Esophagus muscularis mucosa (tissue), 4 donors: ENCODE results near the gene HPRT1. TPM values are rescaled to one million over a fixed set of nuclear protein-coding genes. Genes with fewer than 3 reads are reported as not detected.
A peak's percentile ranks its signal among the peaks of the same experiment; 100 is the strongest.

Experiments used
- DNase-seq: peaks from one replicate; pipeline ENCODE4 v3.0.0-alpha.2; 2017; ENCODE audit errors: extremely low spot score
- H3K27ac ChIP-seq, 4 donors: fragments of 200-600 bp; sonication (generic); replicated peaks in 1 of 4; 1 replicate in 3 of 4; 2 replicates in 1 of 4; pipeline ENCODE4 v1.5.1; 2016 to 2019; ENCODE audit warnings: mild to moderate bottlenecking in 1 of 4
- H3K27me3 ChIP-seq, 4 donors: fragments of 200-600 bp; sonication (generic); one replicate each; pipeline versions ENCODE4 v1.5.1 to v1.6.0; 2016 to 2019
- H3K36me3 ChIP-seq, 4 donors: fragments of 200-600 bp; sonication (generic); one replicate each; pipeline ENCODE4 v1.5.1; 2016 to 2019
- H3K4me1 ChIP-seq, 4 donors: fragments of 200-600 bp; sonication (generic); one replicate each; pipeline ENCODE4 v1.5.1; 2016 to 2019
- H3K4me3 ChIP-seq, 4 donors: fragments of 200-600 bp; sonication (generic); 1 replicate in 2 of 4; 2 replicates in 2 of 4; pipeline ENCODE4 v1.5.1; 2016 to 2019; ENCODE audit warnings: mild to moderate bottlenecking in 4 of 4, moderate library complexity in 1 of 4
- H3K9me3 ChIP-seq, 4 donors: fragments of 200-600 bp; sonication (generic); 1 replicate in 3 of 4; 2 replicates in 1 of 4; pipeline ENCODE4 v1.5.1; 2016 to 2019
- EP300 ChIP-seq: sonication (generic); formaldehyde crosslinking; IDR thresholded peaks from one replicate; pipeline ENCODE4 v1.6.1; 2017; ENCODE audit warnings: antibody characterized with exemption
- POLR2A ChIP-seq: fragments of 450-650 bp; IDR thresholded peaks from one replicate; pipeline ENCODE4 v1.6.1; 2017; ENCODE audit warnings: antibody characterized with exemption, moderate library complexity, mild to moderate bottlenecking, low read depth
- POLR2AphosphoS5 ChIP-seq, 2 donors: sonication (generic); formaldehyde crosslinking; IDR thresholded peaks; one replicate each; pipeline ENCODE4 v1.6.1; 2017; ENCODE audit warnings: antibody characterized with exemption in 2 of 2
- WGBS: methylation state at CpG from one replicate; pipeline ENCODE4 v1.1.5; 2018; 5-methylcytosine and 5-hydroxymethylcytosine counted together
- intact Hi-C: fragments of 100-400 bp; cut with DNase I; formaldehyde crosslinking; loops from one replicate; pipeline ENCODE4 v1.15.1; 2023
- total RNA-seq, 4 donors: library from RNA; depleted of rRNA; stranded (reverse); fragments of >200 nt; gene quantifications; one replicate each; pipeline versions ENCODE4 v1.1.0 to v1.2.1, GENCODE V29; 2016
- TF ChIP-seq, protein P1 (sequence below), 3 experiments: fragments of 200-600 bp in 2 of 3; fragments of 450-650 bp in 1 of 3; sonication (generic) in 2 of 3; IDR thresholded peaks; one replicate each; pipeline ENCODE4 v1.5.1; 2017 to 2019; ENCODE audit warnings: antibody characterized with exemption in 3 of 3, mild to moderate bottlenecking in 2 of 3, moderate library complexity in 1 of 3

Gene HPRT1
- total RNA-seq, 4 donors from 2014 or later, result 5.8 to 10.8 (median 9.2) TPM

DNA sequence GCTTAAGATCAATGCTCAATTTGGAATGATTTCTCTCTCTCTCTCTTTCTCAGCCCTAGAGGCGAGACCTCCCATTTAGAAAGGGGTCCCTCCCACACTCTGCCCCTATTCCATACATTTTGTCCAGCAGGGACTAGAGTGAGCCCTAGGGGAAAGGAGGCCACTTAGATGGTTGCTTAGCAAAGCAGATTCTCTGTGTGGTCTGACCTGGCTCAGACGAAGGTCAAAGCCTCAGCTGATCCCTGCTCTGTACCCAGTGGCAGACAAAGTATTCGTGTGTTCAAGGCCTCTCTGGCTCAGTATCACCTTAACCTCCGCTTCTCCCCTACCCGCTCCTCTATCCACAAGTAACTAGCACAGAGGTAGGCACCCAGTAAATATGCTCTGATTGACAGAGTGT lies 78.4 kb downstream of the HPRT1 start:
- no peaks in the 10 kb centered on the region for H3K9me3 ChIP-seq
- peaks cover 0 to 7% (median 0%) of the 10 kb centered on the region in 4 donors for H3K4me1 ChIP-seq
- no peaks in the 10 kb centered on the region for H3K27me3 ChIP-seq
- H3K4me3 ChIP-seq, result no peak overlapping the region
- intact Hi-C loops, result no loop called here
- no peaks in the 10 kb centered on the region for H3K36me3 ChIP-seq
- H3K27ac ChIP-seq, result no peak overlapping the region
- TF ChIP-seq, protein P1, sequence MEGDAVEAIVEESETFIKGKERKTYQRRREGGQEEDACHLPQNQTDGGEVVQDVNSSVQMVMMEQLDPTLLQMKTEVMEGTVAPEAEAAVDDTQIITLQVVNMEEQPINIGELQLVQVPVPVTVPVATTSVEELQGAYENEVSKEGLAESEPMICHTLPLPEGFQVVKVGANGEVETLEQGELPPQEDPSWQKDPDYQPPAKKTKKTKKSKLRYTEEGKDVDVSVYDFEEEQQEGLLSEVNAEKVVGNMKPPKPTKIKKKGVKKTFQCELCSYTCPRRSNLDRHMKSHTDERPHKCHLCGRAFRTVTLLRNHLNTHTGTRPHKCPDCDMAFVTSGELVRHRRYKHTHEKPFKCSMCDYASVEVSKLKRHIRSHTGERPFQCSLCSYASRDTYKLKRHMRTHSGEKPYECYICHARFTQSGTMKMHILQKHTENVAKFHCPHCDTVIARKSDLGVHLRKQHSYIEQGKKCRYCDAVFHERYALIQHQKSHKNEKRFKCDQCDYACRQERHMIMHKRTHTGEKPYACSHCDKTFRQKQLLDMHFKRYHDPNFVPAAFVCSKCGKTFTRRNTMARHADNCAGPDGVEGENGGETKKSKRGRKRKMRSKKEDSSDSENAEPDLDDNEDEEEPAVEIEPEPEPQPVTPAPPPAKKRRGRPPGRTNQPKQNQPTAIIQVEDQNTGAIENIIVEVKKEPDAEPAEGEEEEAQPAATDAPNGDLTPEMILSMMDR (IDR thresholded peaks at IDR 0.05), result no peak
- TF ChIP-seq POLR2A (no peak), POLR2AphosphoS5 (IDR thresholded peaks at IDR 0.05) (no peak), EP300 (no peak)
- DNase-seq, result no peak
- WGBS, result 68% methylated on average over 5 of the region's 5 CpGs

DNA sequence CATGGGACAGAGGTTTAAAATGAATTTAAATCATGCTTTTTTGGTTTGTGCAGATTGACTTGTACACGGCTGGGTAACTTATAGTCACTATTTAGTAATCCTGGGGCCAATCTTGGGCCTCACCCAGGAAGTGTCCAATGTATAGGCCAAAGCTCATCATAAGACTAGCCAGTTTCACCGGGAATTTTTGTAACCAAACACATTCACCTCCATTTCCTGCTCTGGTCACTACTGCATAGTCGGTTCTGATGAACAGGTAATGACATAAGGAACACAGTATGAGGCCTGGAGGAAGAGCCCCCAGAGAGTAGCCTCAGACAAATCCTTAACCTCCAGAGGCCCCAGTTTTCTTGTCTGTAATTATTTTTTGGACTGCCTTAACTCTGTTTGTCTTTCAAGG lies 81.9 kb downstream of the HPRT1 start:
- TF ChIP-seq POLR2AphosphoS5 (IDR thresholded peaks at IDR 0.05) (no peak), POLR2A (no peak), EP300 (no peak)
- TF ChIP-seq, protein P1 (IDR thresholded peaks at IDR 0.05), result no peak

DNA sequence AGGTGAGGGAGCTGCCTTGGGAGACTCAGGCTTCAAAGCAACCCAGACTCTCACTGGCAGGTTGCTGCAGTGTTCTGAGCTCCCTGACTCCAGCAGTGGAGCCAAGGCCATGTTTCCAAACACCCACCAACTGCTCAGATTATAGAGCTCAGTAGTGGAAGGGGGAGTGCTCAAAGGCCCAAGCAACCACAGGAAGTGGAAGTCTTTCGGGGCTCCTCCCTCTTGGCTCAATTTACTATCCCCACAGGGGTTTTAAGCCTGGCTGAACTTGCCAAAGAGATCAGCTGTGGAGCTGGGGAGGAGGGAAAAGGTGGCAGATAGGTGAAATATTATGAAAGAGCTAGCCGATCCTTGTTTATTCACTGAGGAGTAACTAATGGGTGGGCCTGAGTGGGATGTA lies 82.5 kb downstream of the HPRT1 start:
- no peak overlapping the region for H3K27ac ChIP-seq
- peaks cover 0 to 29% (median 0%) of the 10 kb centered on the region in 4 donors for H3K27me3 ChIP-seq
- TF ChIP-seq POLR2A (no peak), POLR2AphosphoS5 (IDR thresholded peaks at IDR 0.05) (no peak), EP300 (no peak)
- TF ChIP-seq, protein P1 (IDR thresholded peaks at IDR 0.05), result no peak
- WGBS, result 60% methylated on average over 2 of the region's 2 CpGs
- intact Hi-C loops, result no loop called here
- no peaks in the 10 kb centered on the region for H3K9me3 ChIP-seq
- DNase-seq, result no peak
- H3K36me3 ChIP-seq, result no peaks in the 10 kb centered on the region
- peaks cover 7 to 11% (median 9%) of the 10 kb centered on the region in 4 donors for H3K4me1 ChIP-seq
- no peak overlapping the region for H3K4me3 ChIP-seq

More for the DNA sequence above, 81.9 kb downstream of the HPRT1 start:
- Histone ChIP-seq H3K27me3 (peaks cover 0 to 27% (median 0%) of the 10 kb centered on the region in 4 donors), H3K9me3 (no peaks in the 10 kb centered on the region), H3K36me3 (no peaks in the 10 kb centered on the region), H3K4me1 (peaks cover 7 to 11% (median 9%) of the 10 kb centered on the region in 4 donors), H3K4me3 (no peak overlapping the region), H3K27ac (no peak overlapping the region)
- DNase-seq, result no peak
- intact Hi-C loops, result no loop called here
- WGBS, result 62% methylated on average over 3 of the region's 3 CpGs

DNA sequence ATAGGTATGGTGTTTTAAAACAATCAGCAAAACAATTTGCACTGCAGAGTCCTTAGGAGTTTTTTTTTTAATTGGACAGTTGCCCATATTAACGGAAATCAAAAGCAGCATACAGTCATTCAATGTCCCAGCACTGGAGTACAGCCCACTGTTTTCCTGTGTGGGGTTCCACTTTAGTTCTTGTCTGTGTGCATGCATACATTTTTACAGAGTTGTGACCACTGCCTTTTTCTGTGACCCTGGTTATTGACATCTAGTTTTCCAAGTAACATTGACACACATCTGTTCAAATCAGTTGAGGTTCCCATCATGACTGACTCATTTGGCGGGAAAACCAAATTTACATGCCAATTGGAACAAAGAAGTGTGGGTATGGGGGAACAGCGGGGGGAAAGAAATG lies 83.3 kb downstream of the HPRT1 start:
- TF ChIP-seq POLR2A (no peak), POLR2AphosphoS5 (IDR thresholded peaks at IDR 0.05) (no peak), EP300 (no peak)
- TF ChIP-seq, protein P1 (IDR thresholded peaks at IDR 0.05), result no peak
- H3K36me3 ChIP-seq, result no peaks in the 10 kb centered on the region
- no peak overlapping the region for H3K4me3 ChIP-seq
- peaks cover 7 to 13% (median 11%) of the 10 kb centered on the region in 4 donors for H3K4me1 ChIP-seq
- intact Hi-C loops, result no loop called here
- no peak overlapping the region for H3K27ac ChIP-seq
- no peak for DNase-seq
- WGBS, result 47% methylated on average over 3 of the region's 3 CpGs
- H3K27me3 ChIP-seq, result peaks cover 0 to 29% (median 0%) of the 10 kb centered on the region in 4 donors
- H3K9me3 ChIP-seq, result no peaks in the 10 kb centered on the region

DNA sequence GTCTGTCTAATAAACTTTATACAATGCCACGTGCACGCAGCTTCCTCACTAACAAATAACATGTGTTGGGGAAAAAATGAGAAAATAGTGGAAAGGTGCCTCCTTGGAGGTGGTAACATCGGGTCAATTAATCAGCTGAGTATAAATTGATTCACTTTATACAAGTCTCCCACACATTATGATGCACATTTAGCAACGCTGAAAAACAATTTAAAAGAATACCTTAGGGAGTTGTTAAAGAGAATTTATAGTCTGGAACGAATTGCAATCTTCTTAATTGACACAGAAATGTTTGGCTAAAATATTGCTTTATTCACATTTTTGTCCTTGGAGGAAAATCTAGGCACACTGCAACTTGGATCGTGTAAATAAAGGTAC lies 84.2 kb downstream of the HPRT1 start:
- intact Hi-C loops, result no loop called here
- H3K4me1 ChIP-seq, result peaks cover 7 to 19% (median 14%) of the 10 kb centered on the region in 4 donors
- no peak overlapping the region for H3K27ac ChIP-seq
- 62% methylated on average over 6 of the region's 6 CpGs for WGBS
- H3K9me3 ChIP-seq, result no peaks in the 10 kb centered on the region
- TF ChIP-seq, protein P1 (IDR thresholded peaks at IDR 0.05), result no peak
- TF ChIP-seq POLR2AphosphoS5 (IDR thresholded peaks at IDR 0.05) (no peak), EP300 (no peak), POLR2A (no peak)
- peak overlapping the region in 2 of 4 donors; percentile 46 to 49 for H3K4me3 ChIP-seq
- H3K36me3 ChIP-seq, result no peaks in the 10 kb centered on the region
- DNase-seq, result no peak
- H3K27me3 ChIP-seq, result peaks cover 0 to 29% (median 0%) of the 10 kb centered on the region in 4 donors
